HepG2 (cell line): Measurements from ENCODE around the gene TMEM198. TPM values are rescaled to one million over a fixed set of nuclear protein-coding genes. Genes with fewer than 3 reads are reported as not detected.
A peak's percentile ranks its signal among the peaks of the same experiment; 100 is the strongest.

ENCODE experiments used
- AKAP8 ChIP-seq: sonication (generic); formaldehyde crosslinking; IDR thresholded peaks from 2 replicates; pipeline ENCODE4 v1.5.1; 2020; ENCODE audit warnings: mild to moderate bottlenecking, missing genetic modification reagents
- CBFB ChIP-seq: sonication (generic); formaldehyde crosslinking; IDR thresholded peaks from 2 replicates; pipeline ENCODE4 v1.4.0; 2020; ENCODE audit warnings: missing genetic modification reagents
- CERS6 ChIP-seq: sonication (generic); formaldehyde crosslinking; IDR thresholded peaks from 2 replicates; pipeline ENCODE4 v1.5.0; 2020; ENCODE audit warnings: missing genetic modification reagents
- GTF2F1 ChIP-seq: fragments of 150-350 bp; IDR thresholded peaks from 2 replicates; pipeline ENCODE4 v1.6.1; 2014; ENCODE audit warnings: low read length
- HNF4A ChIP-seq: sonication (generic); formaldehyde crosslinking; IDR thresholded peaks from 2 replicates; pipeline ENCODE4 v1.4.0; 2020; ENCODE audit warnings: missing genetic modification reagents
- HOXA5 ChIP-seq: sonication (generic); formaldehyde crosslinking; IDR thresholded peaks from 2 replicates; pipeline ENCODE4 v1.4.0; 2020; ENCODE audit warnings: missing genetic modification reagents
- IKZF1 ChIP-seq: fragments of 450-650 bp; IDR thresholded peaks from 2 replicates; pipeline ENCODE4 v1.7.1; 2016
- KDM5A ChIP-seq: fragments of 200-600 bp; sonication (generic); IDR thresholded peaks from 2 replicates; pipeline ENCODE4 v1.7.0; 2018; ENCODE audit warnings: antibody characterized with exemption, mild to moderate bottlenecking, low read length, borderline replicate concordance
- NFE2L2 ChIP-seq: fragments of 150-350 bp; IDR thresholded peaks from 2 replicates; pipeline ENCODE4 v1.6.1; 2014; ENCODE audit warnings: low read length
- RNF2 ChIP-seq: fragments of 450-650 bp; conservative IDR thresholded peaks from 2 replicates; pipeline ENCODE4 v1.6.1; 2016; ENCODE audit warnings: low read depth
- SRSF1 ChIP-seq: fragments of 200-400 bp; formaldehyde crosslinking; optimal IDR thresholded peaks from 2 replicates; pipeline ENCODE3; 2017; ENCODE audit warnings: mild to moderate bottlenecking, low read depth, low read length, moderate library complexity
- TERF1 ChIP-seq: sonication (generic); formaldehyde crosslinking; IDR thresholded peaks from 2 replicates; pipeline ENCODE4 v1.8.0; 2022; ENCODE audit warnings: mild to moderate bottlenecking, missing genetic modification reagents, moderate library complexity
- THAP8 ChIP-seq: sonication (generic); formaldehyde crosslinking; IDR thresholded peaks from 2 replicates; pipeline ENCODE4 v1.5.1; 2020; ENCODE audit warnings: missing genetic modification reagents, mild to moderate bottlenecking, borderline replicate concordance
- TOPORS ChIP-seq: sonication (generic); formaldehyde crosslinking; IDR thresholded peaks from 2 replicates; pipeline ENCODE4 v1.8.0; 2023; ENCODE audit warnings: mild to moderate bottlenecking, missing genetic modification reagents
- U2AF2 ChIP-seq: fragments of 200-400 bp; formaldehyde crosslinking; IDR thresholded peaks from 2 replicates; pipeline ENCODE4 v1.6.1; 2017; ENCODE audit warnings: low read depth, mild to moderate bottlenecking, low read length
- XBP1 ChIP-seq: sonication (generic); formaldehyde crosslinking; IDR thresholded peaks from 2 replicates; pipeline ENCODE4 v1.5.0; 2020; ENCODE audit warnings: missing genetic modification reagents
- ZBTB4 ChIP-seq: sonication (generic); formaldehyde crosslinking; IDR thresholded peaks from 2 replicates; pipeline ENCODE4 v1.4.0; 2020; ENCODE audit warnings: missing genetic modification reagents, mild to moderate bottlenecking, borderline replicate concordance
- ZKSCAN5 ChIP-seq: sonication (generic); formaldehyde crosslinking; IDR thresholded peaks from 2 replicates; pipeline ENCODE4 v1.5.1; 2020; ENCODE audit warnings: mild to moderate bottlenecking, missing genetic modification reagents
- ZNF256 ChIP-seq: sonication (generic); formaldehyde crosslinking; conservative IDR thresholded peaks from 2 replicates; pipeline ENCODE4 v1.4.0; 2020; ENCODE audit warnings: missing genetic modification reagents
- ZNF275 ChIP-seq: sonication (generic); formaldehyde crosslinking; IDR thresholded peaks from 2 replicates; pipeline ENCODE4 v1.8.0; 2022; ENCODE audit warnings: missing genetic modification reagents, mild to moderate bottlenecking, inconsistent platforms, borderline replicate concordance
- ZNF543 ChIP-seq: sonication (generic); formaldehyde crosslinking; IDR thresholded peaks from 2 replicates; pipeline ENCODE4 v1.4.0; 2020; ENCODE audit warnings: mild to moderate bottlenecking, missing genetic modification reagents
- ZNF550 ChIP-seq: sonication (generic); formaldehyde crosslinking; IDR thresholded peaks from 2 replicates; pipeline ENCODE4 v1.4.0; 2020; ENCODE audit warnings: mild to moderate bottlenecking, missing genetic modification reagents, borderline replicate concordance
- ZNF562 ChIP-seq: sonication (generic); formaldehyde crosslinking; IDR thresholded peaks from 2 replicates; pipeline ENCODE4 v1.8.0; 2022; ENCODE audit warnings: missing genetic modification reagents, borderline replicate concordance
- ZNF703 ChIP-seq: sonication (generic); formaldehyde crosslinking; IDR thresholded peaks from 2 replicates; pipeline ENCODE4 v1.5.1; 2020; ENCODE audit warnings: missing genetic modification reagents, mild to moderate bottlenecking, moderate library complexity, borderline replicate concordance
- polyA plus RNA-seq, 8 experiments: library from polyadenylated mRNA; depleted of rRNA in 3 of 8; stranded (reverse) in 7 of 8; unstranded in 1 of 8; fragments of >200 nt; fragmentation: Illumina TruSeq in 4 of 8; extraction: Trizol in 4 of 8; gene quantifications; 2 replicates each; pipeline versions ENCODE4 v1.2.1 to v1.2.3, GENCODE V29; 2011 to 2016; ENCODE audit warnings: low read depth in 4 of 8, missing spikeins in 1 of 8, mixed read lengths in 1 of 8; ENCODE audit not compliant: insufficient read depth in 1 of 8
- total RNA-seq, 5 experiments: library from RNA; depleted of rRNA; stranded (reverse); fragments of >200 nt; fragmentation: Illumina TruSeq; extraction: Trizol; gene quantifications; 2 replicates each; pipeline ENCODE4 v1.2.3, GENCODE V29; 2016; ENCODE audit warnings: low read depth in 1 of 5

Gene TMEM198
- total and polyA plus RNA-seq, 2 of the 13 experiments (the other 11 are each of a cell fraction or from before 2014, with no cell fraction given): 17.3 to 23.5 TPM

- TF ChIP-seq CERS6 (no peak), CBFB (CRISPR knock-in tag) (no peak), ZNF550 (CRISPR knock-in tag) (no peak), NFE2L2 (no peak), ZBTB4 (no peak), ZNF256 (CRISPR knock-in tag) (0 out of 2 replicates have a peak, but pooled peaks have one; percentile 8), TOPORS (CRISPR knock-in tag) (no peak), SRSF1 (no peak), KDM5A (peak; percentile 65), U2AF2 (no peak), THAP8 (CRISPR knock-in tag) (no peak), ZNF703 (CRISPR knock-in tag) (no peak), HOXA5 (CRISPR knock-in tag) (no peak), XBP1 (no peak), GTF2F1 (0 out of 2 replicates have a peak, but pooled peaks have one; percentile 20), ZNF275 (CRISPR knock-in tag) (no peak), RNF2 (no peak), ZNF543 (CRISPR knock-in tag) (no peak), ZKSCAN5 (no peak), IKZF1 (no peak), AKAP8 (CRISPR knock-in tag) (peak; percentile 85; the same call in 1 of the 2 replicates), HNF4A (CRISPR knock-in tag) (no peak), ZNF562 (CRISPR knock-in tag) (no peak), TERF1 (CRISPR knock-in tag) (no peak)
Observed at GRCh38 chr2:219598308-219599078, 54.7 kb downstream of the TMEM198 start (continued).
